Calu3 (cell line): ENCODE data around the gene TYRO3. TPM values are rescaled to one million over a fixed set of nuclear protein-coding genes. Genes with fewer than 3 reads are reported as not detected.

ENCODE experiments used
- BruUV-seq: library from RNA; stranded (reverse); fragments of 400-500 nt; replicated peaks from 2 replicates; lab custom pipeline; 2021; lab: Mats Ljungman, UMichigan
- CTCF ChIA-PET: fragments of 300-600 bp; sonication (Branson Sonifier 250); formaldehyde crosslinking; loops from one replicate; lab custom pipeline; 2022; ENCODE audit warnings: antibody characterized with exemption; lab: Charles Lee
- DNase-seq: peaks from one replicate; pipeline ENCODE4 v3.0.0; 2022
- H3K27ac Mint-ChIP-seq: one replicate; pipeline ENCODE4 v1.8.0; 2022; ENCODE audit warnings: mixed read lengths; ENCODE audit not compliant: unreplicated experiment
- H3K27me3 Mint-ChIP-seq: one replicate; pipeline ENCODE4 v1.8.0; 2022; ENCODE audit warnings: mixed read lengths; ENCODE audit not compliant: unreplicated experiment
- H3K36me3 Mint-ChIP-seq: one replicate; pipeline ENCODE4 v1.8.0; 2022; ENCODE audit warnings: mild to moderate bottlenecking, moderate library complexity, mixed read lengths; ENCODE audit not compliant: insufficient read depth, unreplicated experiment
- H3K4me1 Mint-ChIP-seq: one replicate; pipeline ENCODE4 v1.8.0; 2022; ENCODE audit warnings: mild to moderate bottlenecking, low read depth, mixed read lengths; ENCODE audit not compliant: unreplicated experiment
- H3K4me3 Mint-ChIP-seq: one replicate; pipeline ENCODE4 v1.8.0; 2022; ENCODE audit warnings: mild to moderate bottlenecking, low read depth, moderate library complexity, mixed read lengths; ENCODE audit not compliant: unreplicated experiment
- H3K9me3 Mint-ChIP-seq: one replicate; pipeline ENCODE4 v1.8.0; 2022; ENCODE audit warnings: low read depth, mixed read lengths; ENCODE audit not compliant: unreplicated experiment
- intact Hi-C: fragments of 100-400 bp; cut with micrococcal nuclease; formaldehyde crosslinking; loops from one replicate; pipeline ENCODE4 v1.10.0; 2022; ENCODE audit not compliant: unreplicated experiment
- total RNA-seq: library from RNA; stranded (reverse); gene quantifications from 2 replicates; pipeline ENCODE4 v1.2.3, GENCODE V29; 2022
- TF ChIP-seq, protein P1 (sequence below): fragments of 200-600 bp; IDR thresholded peaks from one replicate; pipeline ENCODE4 v1.8.0; 2022; ENCODE audit warnings: antibody characterized with exemption; ENCODE audit not compliant: unreplicated experiment

Gene TYRO3
- total RNA-seq, 1 experiment from 2014 or later, result 8.1 TPM

DNA sequence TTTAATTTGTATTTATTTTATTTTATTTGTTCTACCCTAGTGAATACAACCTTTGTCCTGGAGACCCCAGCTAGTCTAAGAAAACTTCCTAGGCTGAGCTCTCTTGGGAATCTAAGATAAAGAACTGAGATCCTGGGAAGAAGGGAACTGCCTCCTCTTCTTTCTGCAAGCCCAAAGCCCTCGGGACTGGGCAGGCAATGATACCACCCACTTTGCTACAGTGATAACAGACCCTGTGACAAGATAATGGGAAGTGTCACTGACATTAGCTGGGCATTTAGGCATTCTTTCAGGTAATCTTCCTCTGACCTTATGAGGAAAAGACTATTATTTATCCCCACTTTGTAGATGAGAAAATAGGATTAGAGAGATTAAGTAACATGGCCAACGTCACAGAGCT is 15.1 kb downstream of the TYRO3 start:
- H3K4me3 Mint-ChIP-seq, result no peak overlapping the region
- intact Hi-C loops, result no loop called here
- no peak for DNase-seq
- no peaks in the 10 kb centered on the region for H3K27me3 Mint-ChIP-seq
- H3K9me3 Mint-ChIP-seq, result no peaks in the 10 kb centered on the region
- H3K36me3 Mint-ChIP-seq, result no peaks in the 10 kb centered on the region
- no peaks in the 10 kb centered on the region for H3K4me1 Mint-ChIP-seq
- no peak overlapping the region for H3K27ac Mint-ChIP-seq
- BruUV-seq, result no TSS peak
- TF ChIP-seq, protein P1, sequence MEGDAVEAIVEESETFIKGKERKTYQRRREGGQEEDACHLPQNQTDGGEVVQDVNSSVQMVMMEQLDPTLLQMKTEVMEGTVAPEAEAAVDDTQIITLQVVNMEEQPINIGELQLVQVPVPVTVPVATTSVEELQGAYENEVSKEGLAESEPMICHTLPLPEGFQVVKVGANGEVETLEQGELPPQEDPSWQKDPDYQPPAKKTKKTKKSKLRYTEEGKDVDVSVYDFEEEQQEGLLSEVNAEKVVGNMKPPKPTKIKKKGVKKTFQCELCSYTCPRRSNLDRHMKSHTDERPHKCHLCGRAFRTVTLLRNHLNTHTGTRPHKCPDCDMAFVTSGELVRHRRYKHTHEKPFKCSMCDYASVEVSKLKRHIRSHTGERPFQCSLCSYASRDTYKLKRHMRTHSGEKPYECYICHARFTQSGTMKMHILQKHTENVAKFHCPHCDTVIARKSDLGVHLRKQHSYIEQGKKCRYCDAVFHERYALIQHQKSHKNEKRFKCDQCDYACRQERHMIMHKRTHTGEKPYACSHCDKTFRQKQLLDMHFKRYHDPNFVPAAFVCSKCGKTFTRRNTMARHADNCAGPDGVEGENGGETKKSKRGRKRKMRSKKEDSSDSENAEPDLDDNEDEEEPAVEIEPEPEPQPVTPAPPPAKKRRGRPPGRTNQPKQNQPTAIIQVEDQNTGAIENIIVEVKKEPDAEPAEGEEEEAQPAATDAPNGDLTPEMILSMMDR, result no peak
- CTCF ChIA-PET, result no interaction called here

DNA sequence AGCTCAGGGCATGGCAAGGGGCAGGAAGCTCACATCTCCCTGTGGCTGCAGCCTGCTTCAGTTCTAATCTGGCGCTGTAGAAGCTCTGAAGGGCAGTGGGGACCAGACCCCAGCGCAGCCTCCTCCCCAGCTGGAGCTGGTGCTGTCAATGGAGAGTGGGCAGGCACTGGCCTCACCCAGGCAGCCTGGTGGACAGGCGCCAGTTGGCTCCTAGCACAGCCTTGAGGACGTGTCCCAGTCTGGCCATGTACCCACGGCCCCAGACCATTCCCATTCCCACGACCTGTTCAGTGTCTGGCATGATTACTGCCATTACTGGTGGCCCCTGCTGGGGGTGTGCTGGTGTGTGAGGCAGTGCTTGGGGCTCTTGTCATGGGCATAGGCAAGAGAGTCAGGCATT is 16.3 kb downstream of the TYRO3 start:
- intact Hi-C loops, result no loop called here
- Mint-ChIP-seq H3K9me3 (no peaks in the 10 kb centered on the region), H3K4me3 (no peak overlapping the region), H3K27ac (no peak overlapping the region), H3K36me3 (no peaks in the 10 kb centered on the region), H3K4me1 (no peaks in the 10 kb centered on the region), H3K27me3 (no peaks in the 10 kb centered on the region)
- no TSS peak for BruUV-seq
- CTCF ChIA-PET, result interaction anchor here (0.6 kb wide), 1 partner anchor 1342 kb away, joined by 3 read pairs; no protein-coding TSS in a partner anchor
- TF ChIP-seq, protein P1, result no peak
- no peak for DNase-seq

DNA sequence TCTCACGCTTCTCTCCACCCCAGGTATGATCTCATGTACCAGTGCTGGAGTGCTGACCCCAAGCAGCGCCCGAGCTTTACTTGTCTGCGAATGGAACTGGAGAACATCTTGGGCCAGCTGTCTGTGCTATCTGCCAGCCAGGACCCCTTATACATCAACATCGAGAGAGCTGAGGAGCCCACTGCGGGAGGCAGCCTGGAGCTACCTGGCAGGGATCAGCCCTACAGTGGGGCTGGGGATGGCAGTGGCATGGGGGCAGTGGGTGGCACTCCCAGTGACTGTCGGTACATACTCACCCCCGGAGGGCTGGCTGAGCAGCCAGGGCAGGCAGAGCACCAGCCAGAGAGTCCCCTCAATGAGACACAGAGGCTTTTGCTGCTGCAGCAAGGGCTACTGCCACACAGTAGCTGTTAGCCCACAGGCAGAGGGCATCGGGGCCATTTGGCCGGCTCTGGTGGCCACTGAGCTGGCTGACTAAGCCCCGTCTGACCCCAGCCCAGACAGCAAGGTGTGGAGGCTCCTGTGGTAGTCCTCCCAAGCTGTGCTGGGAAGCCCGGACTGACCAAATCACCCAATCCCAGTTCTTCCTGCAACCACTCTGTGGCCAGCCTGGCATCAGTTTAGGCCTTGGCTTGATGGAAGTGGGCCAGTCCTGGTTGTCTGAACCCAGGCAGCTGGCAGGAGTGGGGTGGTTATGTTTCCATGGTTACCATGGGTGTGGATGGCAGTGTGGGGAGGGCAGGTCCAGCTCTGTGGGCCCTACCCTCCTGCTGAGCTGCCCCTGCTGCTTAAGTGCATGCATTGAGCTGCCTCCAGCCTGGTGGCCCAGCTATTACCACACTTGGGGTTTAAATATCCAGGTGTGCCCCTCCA is 19.1 kb downstream of the TYRO3 start:
- no peaks in the 10 kb centered on the region for H3K4me1 Mint-ChIP-seq
- no peak overlapping the region for H3K27ac Mint-ChIP-seq
- intact Hi-C loops, result no loop called here
- no TSS peak for BruUV-seq
- no peaks in the 10 kb centered on the region for H3K36me3 Mint-ChIP-seq
- CTCF ChIA-PET, result interaction anchor here (0.5 to 0.6 kb wide), 2 partner anchors 25 to 156 kb away, joined by 4 to 6 read pairs; no protein-coding TSS in a partner anchor
- DNase-seq, result no peak
- TF ChIP-seq, protein P1, result no peak
- H3K4me3 Mint-ChIP-seq, result no peak overlapping the region
- no peaks in the 10 kb centered on the region for H3K27me3 Mint-ChIP-seq
- no peaks in the 10 kb centered on the region for H3K9me3 Mint-ChIP-seq

DNA sequence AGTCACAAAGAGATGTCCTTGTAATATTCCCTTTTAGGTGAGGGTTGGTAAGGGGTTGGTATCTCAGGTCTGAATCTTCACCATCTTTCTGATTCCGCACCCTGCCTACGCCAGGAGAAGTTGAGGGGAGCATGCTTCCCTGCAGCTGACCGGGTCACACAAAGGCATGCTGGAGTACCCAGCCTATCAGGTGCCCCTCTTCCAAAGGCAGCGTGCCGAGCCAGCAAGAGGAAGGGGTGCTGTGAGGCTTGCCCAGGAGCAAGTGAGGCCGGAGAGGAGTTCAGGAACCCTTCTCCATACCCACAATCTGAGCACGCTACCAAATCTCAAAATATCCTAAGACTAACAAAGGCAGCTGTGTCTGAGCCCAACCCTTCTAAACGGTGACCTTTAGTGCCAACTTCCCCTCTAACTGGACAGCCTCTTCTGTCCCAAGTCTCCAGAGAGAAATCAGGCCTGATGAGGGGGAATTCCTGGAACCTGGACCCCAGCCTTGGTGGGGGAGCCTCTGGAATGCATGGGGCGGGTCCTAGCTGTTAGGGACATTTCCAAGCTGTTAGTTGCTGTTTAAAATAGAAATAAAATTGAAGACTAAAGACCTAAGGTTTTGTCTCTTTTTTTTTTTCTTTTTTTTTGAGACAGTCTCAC is 19.8 kb downstream of the TYRO3 start:
- BruUV-seq, result no TSS peak

More for the DNA sequence above, 19.8 kb downstream of the TYRO3 start:
- TF ChIP-seq, protein P1, result no peak
- Mint-ChIP-seq H3K4me3 (no peak overlapping the region), H3K27ac (no peak overlapping the region), H3K9me3 (no peaks in the 10 kb centered on the region), H3K27me3 (no peaks in the 10 kb centered on the region), H3K4me1 (no peaks in the 10 kb centered on the region), H3K36me3 (no peaks in the 10 kb centered on the region)
- intact Hi-C loops, result no loop called here
- CTCF ChIA-PET, result interaction anchor here (0.5 to 0.6 kb wide), 2 partner anchors 157 to 368 kb away, joined by 4 read pairs; no protein-coding TSS in a partner anchor
- DNase-seq, result no peak
